Right kidney (tissue), 1 donor: ENCODE data around the gene MXI1.

ENCODE experiments used
- DNase-seq: peaks from one replicate; pipeline ENCODE4 v3.0.0-alpha.2; 2016

Gene MXI1

DNA sequence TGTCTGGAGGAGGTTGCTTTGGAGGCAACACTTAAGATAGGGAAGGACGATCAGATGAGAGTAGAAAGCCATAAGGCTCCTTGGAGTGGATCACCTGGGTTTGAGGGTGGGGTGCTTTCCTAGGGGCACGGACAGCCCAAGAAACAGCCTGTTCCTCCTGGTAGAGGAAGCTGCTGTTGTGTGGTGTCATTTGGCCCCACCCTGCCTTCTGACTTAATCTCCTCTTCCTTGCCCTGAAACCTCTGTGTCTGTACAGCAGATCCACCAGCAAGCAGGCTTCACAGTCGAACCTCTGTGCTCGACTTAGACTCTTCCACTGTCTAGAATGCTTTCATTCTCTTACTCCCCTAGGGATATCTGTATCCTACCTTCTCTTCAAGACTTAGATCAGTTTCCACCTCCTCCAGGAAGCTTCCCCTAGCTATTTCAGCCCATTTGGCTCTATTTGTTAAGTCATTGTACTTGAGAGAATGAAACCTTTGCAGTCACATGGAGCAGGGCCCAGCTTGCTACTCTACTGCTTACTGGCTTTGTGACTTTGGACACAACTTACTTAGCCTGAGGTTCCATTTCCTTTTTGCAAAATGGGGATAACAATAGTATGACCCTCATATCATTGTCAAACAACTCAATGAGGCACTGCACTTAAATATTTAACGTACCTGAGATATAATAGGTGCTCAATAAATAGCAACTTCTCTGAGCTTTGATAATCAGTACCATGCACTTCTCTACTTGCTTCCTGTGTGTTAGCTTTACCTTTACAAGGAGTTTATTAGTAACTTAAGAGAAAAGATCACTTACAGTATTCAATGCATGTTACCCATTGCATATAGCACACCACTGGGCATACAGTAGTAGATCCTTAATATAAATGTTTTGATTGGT lies 5.0 kb downstream of the MXI1 start:
- DNase-seq, result no peak

DNA sequence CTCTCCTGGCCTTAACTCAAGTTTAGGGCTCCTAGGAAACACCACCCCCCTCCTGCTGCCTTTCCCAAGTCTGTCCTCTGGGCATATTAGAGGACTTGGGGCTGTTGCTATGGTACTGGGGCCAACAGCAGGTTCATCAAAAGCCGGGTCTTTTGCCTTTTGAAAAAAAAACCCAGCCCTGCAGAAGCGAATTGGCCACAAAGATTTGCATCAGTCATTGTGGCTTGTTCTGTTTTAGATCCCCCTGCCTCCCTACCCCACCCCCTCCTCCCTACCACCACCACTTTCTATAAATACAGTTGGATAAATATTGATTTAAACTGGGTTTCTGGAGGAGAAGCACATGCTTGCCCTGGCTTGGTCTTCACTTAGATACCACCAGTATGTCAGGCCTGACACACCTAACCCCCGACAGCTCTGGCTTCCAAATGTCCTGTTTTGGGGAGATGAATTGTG lies 7.0 kb downstream of the MXI1 start:
- DNase-seq, result no peak

DNA sequence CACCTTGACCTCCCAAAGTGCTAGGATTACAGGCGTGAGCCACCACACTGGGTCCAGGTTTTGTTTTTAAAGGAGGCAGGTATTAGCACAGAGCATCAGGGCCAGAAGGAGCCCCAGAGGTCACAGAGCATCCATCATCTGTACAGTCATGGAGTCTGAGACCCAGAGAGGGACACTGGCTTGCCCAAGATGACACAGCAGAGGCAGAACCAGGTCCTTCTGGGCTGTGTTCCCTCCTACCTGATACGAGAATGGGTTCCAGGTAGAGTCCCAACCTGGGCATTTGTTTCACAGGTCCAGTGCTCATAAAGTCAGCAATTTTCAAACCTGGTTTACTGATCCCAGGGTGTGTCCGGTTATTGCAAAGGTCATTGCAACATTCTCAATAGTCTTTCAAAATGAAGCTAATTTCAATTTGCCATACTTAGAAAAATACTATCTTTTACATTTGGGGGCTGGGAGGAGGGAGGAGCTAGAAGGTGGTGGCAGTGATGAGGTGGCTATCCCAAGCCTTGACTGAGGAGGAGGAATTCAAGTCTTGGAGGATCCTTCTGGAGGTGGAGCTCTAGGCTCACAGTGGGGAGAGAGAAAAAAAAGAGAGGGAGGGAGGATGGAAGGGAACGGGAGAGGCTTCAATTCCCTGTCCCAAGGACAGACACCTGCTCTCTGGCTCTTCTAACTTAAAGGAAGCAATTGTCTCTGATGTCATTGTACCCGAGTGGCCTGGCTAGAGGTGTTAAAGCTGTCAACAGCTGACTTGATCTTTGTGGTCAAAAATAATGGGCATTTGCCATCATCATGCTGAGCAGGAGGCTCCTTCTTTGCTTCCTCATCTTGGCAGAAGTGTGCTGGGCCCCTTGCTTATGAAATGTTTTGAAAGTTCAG lies 8.1 kb downstream of the MXI1 start:
- no peak for DNase-seq

DNA sequence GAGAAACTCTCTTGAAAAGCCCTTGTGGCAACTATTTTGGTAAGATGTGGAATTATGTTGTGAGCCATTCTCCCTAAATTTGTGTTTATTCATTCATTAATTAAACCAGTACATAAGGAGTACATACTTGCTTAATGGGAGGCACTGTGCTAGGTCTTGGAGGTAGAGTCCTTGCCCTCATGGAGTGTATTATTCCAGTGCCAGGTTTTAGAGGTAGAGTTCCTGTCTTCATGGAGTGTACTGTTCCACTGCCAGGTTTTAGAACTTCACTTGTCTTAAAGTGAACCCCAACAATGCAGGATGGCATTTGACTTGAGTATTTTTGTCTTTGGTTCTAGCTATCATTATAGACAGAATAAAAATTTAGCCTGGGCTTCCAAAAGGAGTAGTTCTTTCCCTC lies 8.8 kb downstream of the MXI1 start:
- DNase-seq, result no peak

DNA sequence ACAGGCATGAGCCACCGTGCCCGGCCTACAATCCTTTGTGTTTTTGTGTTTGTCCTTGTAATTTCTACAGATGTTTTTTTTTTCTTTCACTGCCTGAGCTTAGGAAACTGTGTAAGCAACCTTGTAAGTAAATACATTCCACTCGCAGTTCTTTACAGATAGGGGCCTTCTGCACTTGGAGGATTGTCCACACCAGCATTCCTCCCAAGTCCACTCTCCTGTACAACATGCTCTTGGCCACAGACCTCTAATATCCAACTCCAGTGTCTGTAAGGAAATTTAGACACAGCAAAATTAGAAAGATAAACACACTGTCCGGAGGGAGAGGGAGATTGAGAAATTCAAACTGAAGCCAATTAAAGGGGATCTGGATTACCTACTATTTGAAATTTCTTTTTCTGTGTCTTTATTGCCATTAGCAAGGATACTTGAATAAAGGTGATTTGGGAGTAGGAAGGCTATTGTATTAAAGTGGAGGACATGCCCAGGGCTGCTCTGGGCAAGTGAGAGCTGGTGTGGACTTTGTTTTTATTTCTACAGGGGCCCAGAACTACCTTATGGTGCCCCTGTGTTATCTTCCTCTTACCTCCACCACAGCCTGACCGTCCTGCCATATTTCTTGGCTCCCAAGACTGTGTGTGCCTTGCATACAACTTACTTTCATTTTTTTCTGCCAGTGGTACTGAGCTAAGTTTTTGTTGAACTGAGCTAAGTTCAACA lies 9.7 kb downstream of the MXI1 start:
- no peak for DNase-seq

- DNase-seq, result no peak
Measured at GRCh38 chr10:110217662-110218008, 10.2 kb downstream of the MXI1 start.

- DNase-seq, result no peak
Measured at GRCh38 chr10:110218632-110219031, 11.2 kb downstream of the MXI1 start.

DNA sequence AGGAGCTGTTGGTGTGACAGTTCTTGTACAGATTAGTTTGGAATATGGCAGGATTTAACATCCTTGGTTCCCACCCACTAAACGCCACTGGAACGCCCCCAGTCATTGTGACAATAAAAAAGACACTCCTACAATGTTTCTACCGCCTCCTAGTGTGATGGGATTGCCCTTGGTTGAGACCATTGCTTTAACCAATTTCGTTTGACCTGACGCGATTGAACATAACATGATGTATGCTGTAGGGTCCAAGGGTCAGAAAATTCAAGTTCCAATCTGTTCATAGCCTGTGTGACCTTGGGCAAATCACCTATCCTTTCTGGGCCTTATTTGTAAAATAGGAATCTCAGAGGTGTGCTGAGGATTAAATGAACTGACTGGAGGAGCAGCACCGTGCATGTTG lies 12.5 kb downstream of the MXI1 start:
- DNase-seq, result no peak

DNA sequence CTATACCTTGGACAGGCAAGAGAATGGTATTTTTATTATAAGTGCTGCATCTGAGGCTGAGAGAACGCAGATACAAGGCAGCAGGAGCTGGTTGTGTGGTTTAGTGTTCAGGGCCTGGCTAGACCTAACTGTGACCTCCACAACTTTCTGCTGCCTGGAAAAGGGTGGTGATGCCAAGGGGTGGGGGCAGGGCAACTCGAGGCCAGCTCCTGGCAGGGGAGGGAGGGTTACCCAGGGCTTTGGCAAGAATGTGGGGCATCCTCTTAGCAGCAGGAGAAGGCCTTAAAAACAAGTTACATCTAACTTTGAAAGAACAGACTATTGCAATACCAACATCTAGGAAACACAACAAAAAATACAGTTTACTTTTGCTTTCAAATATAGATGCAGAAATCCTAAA lies 13.0 kb downstream of the MXI1 start:
- no peak for DNase-seq

- DNase-seq, result no peak
Measured at GRCh38 chr10:110221044-110221720, 13.8 kb downstream of the MXI1 start.

DNA sequence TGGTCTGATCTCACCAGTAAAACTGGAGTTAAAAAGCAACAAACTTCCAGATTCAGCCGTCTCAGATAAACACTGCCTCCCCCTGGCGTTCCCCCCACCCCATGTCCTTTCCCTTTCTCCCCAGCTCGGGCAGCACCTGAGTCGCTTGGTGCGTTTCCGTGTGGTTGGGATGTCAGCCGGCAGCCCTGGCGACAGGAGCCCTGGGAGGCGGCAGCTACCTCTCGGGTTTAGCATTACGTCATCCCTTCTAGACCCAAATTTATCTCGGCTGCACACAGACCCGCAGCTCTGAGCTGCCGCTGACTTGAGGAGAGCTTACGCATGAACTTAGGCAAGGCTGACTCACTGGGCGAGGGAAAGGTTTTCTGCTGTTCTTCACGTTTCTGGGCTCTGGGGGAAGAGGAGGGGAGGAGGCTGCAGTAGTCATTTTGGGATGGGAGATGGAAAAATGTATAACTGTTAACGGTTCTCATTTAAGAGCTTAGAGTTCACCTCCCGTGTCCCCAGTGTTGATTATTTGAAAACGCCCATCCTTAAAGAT lies 14.4 kb downstream of the MXI1 start:
- peak; percentile 64 for DNase-seq

DNA sequence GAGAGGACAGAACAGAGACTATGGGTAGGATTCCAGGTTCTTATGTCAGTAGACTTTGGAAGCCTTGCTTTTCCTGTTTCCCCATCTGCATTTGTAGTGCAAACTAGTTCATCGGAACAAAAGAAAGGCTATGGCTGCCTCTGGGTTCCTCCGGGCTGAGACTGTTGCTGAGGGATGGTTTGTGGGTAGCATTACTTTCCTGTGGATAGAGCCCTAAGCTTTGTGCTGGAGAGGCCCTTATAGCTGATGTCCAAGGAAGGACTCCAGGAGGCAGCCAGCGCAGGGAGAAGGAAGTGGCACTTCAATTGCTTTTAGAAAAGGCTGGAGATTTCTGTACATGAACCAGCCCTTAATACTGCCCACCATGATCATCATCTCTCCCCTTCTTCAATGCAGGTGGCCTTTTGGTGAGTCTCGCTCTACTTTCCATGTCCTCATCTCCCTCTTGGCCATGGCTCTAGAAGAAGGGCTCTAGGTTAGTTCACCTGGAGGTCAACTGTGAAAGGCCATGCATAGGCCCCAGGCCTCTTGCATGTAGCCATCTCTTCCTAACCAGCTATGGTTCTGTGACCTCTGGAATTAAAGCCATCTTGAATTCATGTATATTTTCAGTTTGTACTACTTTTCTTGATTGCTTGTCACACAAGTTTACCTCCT lies 15.4 kb downstream of the MXI1 start:
- no peak for DNase-seq

GRCh38 chr10:110223298-110223925 lies 16.0 kb downstream of the MXI1 start:
- no peak for DNase-seq

GRCh38 chr10:110224992-110225391 lies 17.6 kb downstream of the MXI1 start:
- no peak for DNase-seq

- peak; percentile 75 for DNase-seq
Measured at GRCh38 chr10:110225441-110225755, 18.0 kb downstream of the MXI1 start.

DNA sequence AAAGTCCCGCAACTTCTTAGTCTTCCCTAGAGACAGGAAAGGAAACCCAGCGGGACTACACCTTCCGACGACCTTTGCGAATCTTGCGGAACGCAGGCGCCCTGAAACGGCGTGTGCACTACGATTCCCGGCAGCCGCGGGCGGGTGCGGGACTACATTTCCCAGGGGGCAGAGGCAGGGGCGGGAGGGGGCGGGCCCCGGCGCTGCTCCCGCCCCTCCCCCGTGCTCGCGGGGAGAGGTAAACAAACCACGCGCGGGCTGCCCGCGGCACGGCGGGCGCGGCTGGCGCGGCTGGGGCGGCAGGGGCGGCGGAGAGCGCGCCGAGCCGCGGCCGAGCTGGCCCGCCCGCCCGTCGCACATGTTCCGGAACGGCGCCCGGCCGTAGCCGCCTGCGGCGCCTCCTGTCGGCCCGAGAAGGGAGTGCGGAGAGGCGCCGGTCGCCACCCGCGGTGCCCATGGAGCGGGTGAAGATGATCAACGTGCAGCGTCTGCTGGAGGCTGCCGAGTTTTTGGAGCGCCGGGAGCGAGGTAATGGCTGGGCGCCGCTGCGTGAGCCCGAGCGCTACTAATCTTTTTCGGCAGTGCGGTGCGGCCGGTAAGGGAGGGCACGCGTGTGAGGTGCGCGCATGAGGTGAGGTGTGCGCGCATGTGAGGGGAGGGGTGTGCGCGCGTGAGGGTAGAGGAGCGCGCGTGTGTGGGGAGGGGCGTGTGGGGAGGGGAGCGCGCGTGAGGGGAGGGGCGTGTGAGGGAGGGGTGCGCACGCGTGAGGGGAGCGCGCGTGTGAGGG lies 18.5 kb downstream of the MXI1 start:
- peak; percentile 92 for DNase-seq

- no peak for DNase-seq
Measured at GRCh38 chr10:110226543-110226925, 19.1 kb downstream of the MXI1 start.

- peak; percentile 64 for DNase-seq
Measured at GRCh38 chr10:110226926-110227641, 19.7 kb downstream of the MXI1 start.

GRCh38 chr10:110228066-110228465 lies 20.7 kb downstream of the MXI1 start:
- no peak for DNase-seq

DNA sequence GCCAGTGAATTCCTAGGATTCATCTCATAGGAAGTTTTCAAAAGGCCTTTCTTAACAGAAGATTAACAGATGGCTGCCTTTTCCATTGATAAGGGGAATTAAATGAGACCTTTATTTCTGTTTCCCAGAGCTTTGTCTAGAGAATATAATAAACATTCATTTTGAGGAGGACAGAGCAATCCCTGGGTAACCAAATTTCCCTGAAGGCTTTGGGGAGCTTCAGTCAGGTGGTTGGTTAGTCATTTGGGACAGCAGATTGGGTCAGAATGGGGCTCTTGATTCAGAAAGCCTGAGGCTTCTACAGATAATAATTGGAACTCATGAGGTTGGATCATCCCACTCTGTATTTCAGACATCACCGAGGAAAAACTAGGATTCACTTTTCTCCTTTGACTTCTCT lies 21.8 kb downstream of the MXI1 start:
- no peak for DNase-seq
